Measurements from ENCODE around the gene KLHL35.

DNA sequence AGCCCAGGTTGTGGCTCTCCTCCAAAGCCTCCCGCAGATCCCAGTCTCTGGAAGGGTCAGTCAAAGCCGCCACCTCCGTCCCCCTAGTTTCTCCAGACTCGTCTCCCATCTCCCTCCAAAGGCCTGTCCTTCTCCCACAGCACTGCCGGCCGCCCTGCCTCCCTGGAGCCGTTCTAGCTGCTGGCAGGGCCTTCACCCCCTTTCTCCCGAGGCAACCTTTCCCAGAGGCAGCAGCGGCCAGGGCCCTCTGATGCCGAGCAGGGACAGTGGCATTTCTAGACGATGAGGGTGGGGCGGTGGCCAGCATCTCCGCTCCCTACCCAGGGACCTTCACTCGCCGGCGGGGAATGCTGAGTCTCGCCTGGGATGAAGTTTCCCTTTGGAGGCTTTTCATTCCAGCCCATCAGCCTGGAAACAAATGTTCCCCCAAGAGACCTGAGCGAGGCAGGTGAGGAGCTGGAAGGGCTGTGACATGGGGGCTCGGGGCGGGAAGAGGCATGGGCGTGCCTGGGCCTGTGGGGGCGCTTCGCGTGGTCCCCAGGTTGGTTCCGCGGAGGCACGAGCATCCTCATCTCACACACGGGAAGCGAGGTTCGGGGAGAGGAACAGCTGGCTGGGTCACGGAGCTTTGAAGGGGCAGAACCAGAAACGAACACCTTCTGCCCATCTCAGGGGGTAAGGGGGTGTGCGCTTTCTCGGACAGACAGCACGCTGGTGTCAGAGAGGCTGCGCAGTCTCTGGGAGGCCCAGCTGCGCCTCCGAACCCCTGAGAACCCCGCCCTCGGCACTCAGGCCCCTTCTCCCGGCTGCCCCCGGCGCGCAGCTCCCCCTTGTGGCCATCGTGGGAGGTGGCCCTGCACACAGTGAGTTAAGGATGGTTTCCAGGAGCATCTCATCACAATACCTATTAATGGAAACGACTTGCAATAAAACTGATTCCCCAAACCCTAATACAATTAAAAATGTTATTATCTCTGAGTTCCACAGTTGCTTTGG, 18.1 kb upstream of the KLHL35 start:
- TF ChIP-seq, protein P1, sequence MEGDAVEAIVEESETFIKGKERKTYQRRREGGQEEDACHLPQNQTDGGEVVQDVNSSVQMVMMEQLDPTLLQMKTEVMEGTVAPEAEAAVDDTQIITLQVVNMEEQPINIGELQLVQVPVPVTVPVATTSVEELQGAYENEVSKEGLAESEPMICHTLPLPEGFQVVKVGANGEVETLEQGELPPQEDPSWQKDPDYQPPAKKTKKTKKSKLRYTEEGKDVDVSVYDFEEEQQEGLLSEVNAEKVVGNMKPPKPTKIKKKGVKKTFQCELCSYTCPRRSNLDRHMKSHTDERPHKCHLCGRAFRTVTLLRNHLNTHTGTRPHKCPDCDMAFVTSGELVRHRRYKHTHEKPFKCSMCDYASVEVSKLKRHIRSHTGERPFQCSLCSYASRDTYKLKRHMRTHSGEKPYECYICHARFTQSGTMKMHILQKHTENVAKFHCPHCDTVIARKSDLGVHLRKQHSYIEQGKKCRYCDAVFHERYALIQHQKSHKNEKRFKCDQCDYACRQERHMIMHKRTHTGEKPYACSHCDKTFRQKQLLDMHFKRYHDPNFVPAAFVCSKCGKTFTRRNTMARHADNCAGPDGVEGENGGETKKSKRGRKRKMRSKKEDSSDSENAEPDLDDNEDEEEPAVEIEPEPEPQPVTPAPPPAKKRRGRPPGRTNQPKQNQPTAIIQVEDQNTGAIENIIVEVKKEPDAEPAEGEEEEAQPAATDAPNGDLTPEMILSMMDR (IDR thresholded peaks at IDR 0.05; ENCODE audit: poor library complexity): peak; percentile 45
- no peak for TF ChIP-seq EZH2 (IDR thresholded peaks at IDR 0.05; ENCODE audit: borderline replicate concordance)
